ENCODE results near the gene PPP1R12A. TPM values are rescaled to one million over a fixed set of nuclear protein-coding genes. Genes with fewer than 3 reads are reported as not detected.
A peak's percentile ranks its signal among the peaks of the same experiment; 100 is the strongest.

Gene PPP1R12A
- total RNA-seq (2013) = 134 TPM
- polyA plus RNA-seq (10 to 100 TPM; 26.2 to 57.2 (median 33.1) TPM), polyA minus RNA-seq (35.5 and 47.8 TPM in 2 replicates), total RNA-seq (184 to 262 (median 213) reads per million in 11 experiments)

DNA sequence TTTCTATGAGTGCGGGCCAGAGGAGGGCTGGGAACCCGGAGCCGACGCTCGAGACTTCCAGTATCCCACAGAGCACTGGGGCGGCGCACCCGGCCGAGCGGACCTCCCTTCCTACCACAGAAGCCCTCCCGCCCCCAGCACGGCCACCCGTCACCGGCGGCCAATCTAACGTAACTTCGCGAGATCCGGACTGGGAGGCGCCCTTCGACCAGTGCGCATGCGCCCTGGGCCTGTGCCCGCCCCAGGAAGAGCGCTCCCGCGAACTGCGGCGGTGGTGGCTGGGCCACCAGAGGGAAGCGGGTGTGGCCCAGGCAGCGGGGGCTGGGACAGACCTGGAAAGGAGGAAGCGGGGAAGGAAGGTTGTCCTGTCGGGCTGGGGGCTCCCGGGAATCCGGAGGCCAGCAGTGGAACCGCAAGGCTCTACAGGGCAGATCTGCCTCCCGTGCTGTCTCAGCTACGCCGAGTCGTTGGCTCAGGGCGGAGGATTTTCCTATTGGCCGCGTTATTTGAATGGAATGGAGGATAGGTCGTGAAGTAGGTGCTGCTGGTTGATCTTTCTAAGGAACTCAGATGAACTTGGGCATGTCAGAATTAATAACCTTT lies at the start of gene PPP1R12A:
Gene PPP1R12A, minus strand, starts transcription at position 77 of the 603 bp plus-strand sequence. CDS start 166 bp downstream, outside the sequence.
- no peaks in the 10 kb centered on the region for H3K9me3 Mint-ChIP-seq
- no peaks in the 10 kb centered on the region for H3K36me3 ChIP-seq (replicated peaks in 1 of 2; ENCODE audit: control insufficient read depth in 1 of 2, insufficient read depth in 2 of 2, low read length in 2 of 2)
- H3K27ac ChIP-seq (ENCODE audit: low read depth in 1 of 2, low read length in 2 of 2) = peak within 1 kb of the TSS; percentile 92 to 95
- H3K4me3 ChIP-seq (replicated peaks in 1 of 3; ENCODE audit: low read depth in 2 of 3, low read length in 3 of 3) = peak within 1 kb of the TSS; percentile 83 to 96 (median 87)
- peaks cover 0 to 1% of the 10 kb centered on the region in 2 donors for H3K36me3 Mint-ChIP-seq
- DNase-seq = peak; percentile 95 to 96 (median 95)
- H3K4me1 ChIP-seq (ENCODE audit: control insufficient read depth in 1 of 2, insufficient read depth in 2 of 2, low read length in 2 of 2) = peaks cover 31 to 44% of the 10 kb centered on the region in 2 donors
- H3K9ac ChIP-seq (ENCODE audit: insufficient read depth, low read length, poor library complexity, severe bottlenecking) = peak within 1 kb of the TSS; percentile 96
- H3K4me3 Mint-ChIP-seq = peak within 1 kb of the TSS; percentile 99
- no peaks in the 10 kb centered on the region for H3K27me3 Mint-ChIP-seq (ENCODE audit: low read depth in 3 of 3)
- TF ChIP-seq, protein P1, sequence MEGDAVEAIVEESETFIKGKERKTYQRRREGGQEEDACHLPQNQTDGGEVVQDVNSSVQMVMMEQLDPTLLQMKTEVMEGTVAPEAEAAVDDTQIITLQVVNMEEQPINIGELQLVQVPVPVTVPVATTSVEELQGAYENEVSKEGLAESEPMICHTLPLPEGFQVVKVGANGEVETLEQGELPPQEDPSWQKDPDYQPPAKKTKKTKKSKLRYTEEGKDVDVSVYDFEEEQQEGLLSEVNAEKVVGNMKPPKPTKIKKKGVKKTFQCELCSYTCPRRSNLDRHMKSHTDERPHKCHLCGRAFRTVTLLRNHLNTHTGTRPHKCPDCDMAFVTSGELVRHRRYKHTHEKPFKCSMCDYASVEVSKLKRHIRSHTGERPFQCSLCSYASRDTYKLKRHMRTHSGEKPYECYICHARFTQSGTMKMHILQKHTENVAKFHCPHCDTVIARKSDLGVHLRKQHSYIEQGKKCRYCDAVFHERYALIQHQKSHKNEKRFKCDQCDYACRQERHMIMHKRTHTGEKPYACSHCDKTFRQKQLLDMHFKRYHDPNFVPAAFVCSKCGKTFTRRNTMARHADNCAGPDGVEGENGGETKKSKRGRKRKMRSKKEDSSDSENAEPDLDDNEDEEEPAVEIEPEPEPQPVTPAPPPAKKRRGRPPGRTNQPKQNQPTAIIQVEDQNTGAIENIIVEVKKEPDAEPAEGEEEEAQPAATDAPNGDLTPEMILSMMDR (IDR thresholded peaks at IDR 0.05) = no peak
- no peaks in the 10 kb centered on the region for H3K9me3 ChIP-seq (replicated peaks in 1 of 2; ENCODE audit: control insufficient read depth in 1 of 2, insufficient read depth in 1 of 2, low read length in 2 of 2)
- peaks cover 71% of the 10 kb centered on the region for H3K79me2 ChIP-seq (ENCODE audit: insufficient read depth, low read length)
- intact Hi-C loops (cut with micrococcal nuclease) = loop anchor here in 1 of 2 donors (10.0 kb wide), 1 partner anchor 50 kb away; no protein-coding TSS in a partner anchor
- 0% methylated on average over 42 of the region's 44 CpGs for WGBS (ENCODE audit: insufficient coverage)
- H2AFZ ChIP-seq (ENCODE audit: insufficient read depth, low read depth, low read length, poor library complexity, severe bottlenecking) = peak within 1 kb of the TSS; percentile 88
- no peaks in the 10 kb centered on the region for H3K27me3 ChIP-seq (ENCODE audit: control insufficient read depth in 2 of 2, insufficient read depth in 2 of 2, low read length in 2 of 2)
- H4K20me1 ChIP-seq (ENCODE audit: insufficient read depth, low read length) = peaks cover 44% of the 10 kb centered on the region
- peaks cover 44% of the 10 kb centered on the region for H3K4me1 Mint-ChIP-seq
- peak within 1 kb of the TSS; percentile 86 for H3K4me2 ChIP-seq (replicated peaks; ENCODE audit: extremely low read depth, low read length, poor library complexity, severe bottlenecking)
- peak within 1 kb of the TSS; percentile 98 to 99 (median 99) for H3K27ac Mint-ChIP-seq

DNA sequence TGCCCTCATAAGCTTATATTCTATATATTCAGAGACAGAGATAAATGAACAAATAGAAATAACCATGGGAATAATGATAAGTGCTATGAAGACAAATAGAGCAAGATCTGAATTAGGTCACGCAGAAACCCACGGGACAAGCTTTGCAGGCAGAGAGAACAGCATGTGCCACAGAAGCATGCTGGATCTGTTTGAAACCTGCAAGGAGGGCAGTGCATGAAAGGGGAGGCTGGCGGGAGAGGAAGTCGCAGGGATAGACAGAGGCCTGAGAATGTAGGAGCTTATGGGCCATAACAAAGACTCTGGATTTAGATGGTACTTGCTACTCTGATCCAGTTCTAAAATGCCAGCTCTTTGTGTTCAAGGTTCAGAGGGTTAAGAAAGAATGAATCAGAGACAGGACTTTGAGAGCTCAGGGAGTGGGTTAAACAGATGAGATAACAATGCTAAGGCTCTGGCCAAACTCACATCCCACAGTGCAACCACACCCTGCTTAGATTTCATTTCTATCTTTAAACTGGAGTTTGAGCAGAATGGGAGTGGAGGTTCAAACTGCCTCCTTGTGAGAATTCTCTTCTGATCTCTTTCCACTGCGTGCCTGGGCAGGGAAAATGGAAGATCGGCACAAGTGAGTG lies 49.2 kb upstream of the PPP1R12A start:
- peaks cover 2 to 7% (median 3%) of the 10 kb centered on the region in 3 donors for H3K27me3 Mint-ChIP-seq (ENCODE audit: low read depth in 3 of 3)
- H3K4me3 Mint-ChIP-seq = peak overlapping the region in 1 of 2 donors; percentile 18
- Histone ChIP-seq H3K9me3 (replicated peaks in 1 of 2; ENCODE audit: control insufficient read depth in 1 of 2, insufficient read depth in 1 of 2, low read length in 2 of 2) (no peaks in the 10 kb centered on the region), H3K4me3 (replicated peaks in 1 of 3; ENCODE audit: low read depth in 2 of 3, low read length in 3 of 3) (no peak overlapping the region), H3K27ac (ENCODE audit: low read depth in 1 of 2, low read length in 2 of 2) (no peak overlapping the region), H3K4me1 (ENCODE audit: control insufficient read depth in 1 of 2, insufficient read depth in 2 of 2, low read length in 2 of 2) (no peaks in the 10 kb centered on the region), H3K79me2 (ENCODE audit: insufficient read depth, low read length) (no peaks in the 10 kb centered on the region), H3K27me3 (ENCODE audit: control insufficient read depth in 2 of 2, insufficient read depth in 2 of 2, low read length in 2 of 2) (no peaks in the 10 kb centered on the region), H3K4me2 (replicated peaks; ENCODE audit: extremely low read depth, low read length, poor library complexity, severe bottlenecking) (no peak overlapping the region), H4K20me1 (ENCODE audit: insufficient read depth, low read length) (no peaks in the 10 kb centered on the region), H2AFZ (ENCODE audit: insufficient read depth, low read depth, low read length, poor library complexity, severe bottlenecking) (no peak overlapping the region), H3K9ac (ENCODE audit: insufficient read depth, low read length, poor library complexity, severe bottlenecking) (no peak overlapping the region), H3K36me3 (replicated peaks in 1 of 2; ENCODE audit: control insufficient read depth in 1 of 2, insufficient read depth in 2 of 2, low read length in 2 of 2) (no peaks in the 10 kb centered on the region)
- intact Hi-C loops (cut with micrococcal nuclease) = no loop called here
- TF ChIP-seq, protein P1 (IDR thresholded peaks at IDR 0.05) = no peak
- H3K27ac Mint-ChIP-seq = no peak overlapping the region
- peaks cover 0 to 2% (median 0%) of the 10 kb centered on the region in 7 donors for H3K9me3 Mint-ChIP-seq
- no peaks in the 10 kb centered on the region for H3K4me1 Mint-ChIP-seq
- DNase-seq = no peak
- WGBS (ENCODE audit: insufficient coverage) = 92% methylated on average over 4 of the region's 6 CpGs
- H3K36me3 Mint-ChIP-seq = no peaks in the 10 kb centered on the region

Data from CD14-positive monocyte (primary cell).